GM13976 (cell line): Measurements from ENCODE around the gene CLIC5.
A peak's percentile ranks its signal among the peaks of the same experiment; 100 is the strongest.

Experiments
- DNase-seq: peaks from one replicate; pipeline ENCODE4 v3.0.0; 2012; ENCODE audit warnings: low spot score
- CTCF ChIP-seq: IDR thresholded peaks from 2 replicates; pipeline ENCODE4 v1.5.1; 2012; ENCODE audit warnings: borderline replicate concordance, mild to moderate bottlenecking; ENCODE audit not compliant: insufficient read depth; ENCODE audit errors: extremely low read depth, missing control alignments, control extremely low read depth
- in situ Hi-C: fragments of 300-500 bp; cut with MboI; formaldehyde crosslinking; loops from one replicate; pipeline ENCODE4 v1.12.0; 2022; ENCODE audit warnings: low sequenced_read_pairs, mixed read lengths, inconsistent platforms; ENCODE audit not compliant: unreplicated experiment

The CLIC5 gene

GRCh38 chr6:46025573-46025972, 9.9 kb upstream of the CLIC5 start:
- TF ChIP-seq CTCF: no peak
- no peak for DNase-seq
- in situ Hi-C loops: no loop called here

DNA sequence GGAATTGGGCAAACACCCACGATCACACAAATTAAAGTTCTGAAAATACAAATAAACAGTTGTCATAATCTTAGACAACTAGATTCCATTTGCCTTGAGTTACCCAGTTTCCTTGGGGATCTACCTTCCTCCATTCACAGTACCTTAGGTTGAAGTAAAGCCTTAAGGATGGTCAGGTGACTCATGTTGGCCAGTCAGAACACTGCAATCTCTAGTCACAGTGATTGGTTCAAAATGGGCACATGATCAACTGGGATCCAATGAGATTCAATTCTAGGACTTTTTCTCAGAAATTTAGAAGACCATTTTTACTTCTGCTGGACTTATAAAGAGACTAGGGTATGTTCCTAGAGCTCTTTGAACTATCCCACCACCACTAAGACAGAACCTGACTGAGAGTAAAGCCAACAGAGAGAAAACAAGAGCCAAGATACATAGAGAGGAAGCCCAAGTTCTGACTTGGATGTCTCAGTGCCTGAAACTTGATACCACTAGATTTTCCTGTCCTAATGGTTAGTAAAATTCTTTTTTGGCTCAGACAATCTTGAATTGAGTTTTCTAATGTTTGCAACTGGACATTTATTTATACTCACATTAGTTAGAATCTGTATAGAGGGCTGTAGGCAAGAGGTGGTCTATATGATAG, 8.6 kb upstream of the CLIC5 start:
- no peak for DNase-seq
- in situ Hi-C loops: no loop called here
- no peak for TF ChIP-seq CTCF

DNA sequence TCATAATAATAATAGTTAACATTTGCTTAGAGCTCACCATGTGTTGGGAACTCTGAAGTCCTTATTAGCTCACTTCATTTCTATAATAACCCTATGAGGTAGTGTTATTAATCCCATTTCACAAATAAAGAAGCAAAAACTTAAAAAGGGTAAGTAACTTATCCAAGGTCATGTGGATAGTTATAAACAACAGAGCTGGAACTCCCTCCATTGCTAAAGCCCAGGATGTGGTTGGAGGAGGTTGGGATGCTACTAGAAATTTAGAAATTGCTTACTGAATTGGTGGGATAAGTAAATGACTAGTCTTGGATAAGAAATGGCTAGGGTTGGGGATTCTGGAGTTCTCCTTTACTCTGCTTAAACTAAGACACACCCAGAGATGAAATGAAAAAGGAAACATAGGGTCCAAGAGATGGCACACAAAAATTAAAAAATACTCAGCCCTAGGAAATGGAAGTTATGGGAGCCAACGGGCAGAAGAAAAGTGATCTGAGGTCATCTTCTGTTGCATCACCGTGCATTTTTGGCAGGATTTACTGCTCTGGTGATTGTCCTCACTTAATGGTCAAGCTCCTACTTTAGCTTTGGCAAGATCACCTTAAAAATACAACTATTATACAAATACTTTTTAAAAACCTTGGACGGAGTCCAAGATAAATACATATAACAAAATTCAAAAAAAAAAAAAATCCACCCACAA, 7.7 kb upstream of the CLIC5 start:
- TF ChIP-seq CTCF: no peak
- DNase-seq: no peak
- in situ Hi-C loops: no loop called here

DNA sequence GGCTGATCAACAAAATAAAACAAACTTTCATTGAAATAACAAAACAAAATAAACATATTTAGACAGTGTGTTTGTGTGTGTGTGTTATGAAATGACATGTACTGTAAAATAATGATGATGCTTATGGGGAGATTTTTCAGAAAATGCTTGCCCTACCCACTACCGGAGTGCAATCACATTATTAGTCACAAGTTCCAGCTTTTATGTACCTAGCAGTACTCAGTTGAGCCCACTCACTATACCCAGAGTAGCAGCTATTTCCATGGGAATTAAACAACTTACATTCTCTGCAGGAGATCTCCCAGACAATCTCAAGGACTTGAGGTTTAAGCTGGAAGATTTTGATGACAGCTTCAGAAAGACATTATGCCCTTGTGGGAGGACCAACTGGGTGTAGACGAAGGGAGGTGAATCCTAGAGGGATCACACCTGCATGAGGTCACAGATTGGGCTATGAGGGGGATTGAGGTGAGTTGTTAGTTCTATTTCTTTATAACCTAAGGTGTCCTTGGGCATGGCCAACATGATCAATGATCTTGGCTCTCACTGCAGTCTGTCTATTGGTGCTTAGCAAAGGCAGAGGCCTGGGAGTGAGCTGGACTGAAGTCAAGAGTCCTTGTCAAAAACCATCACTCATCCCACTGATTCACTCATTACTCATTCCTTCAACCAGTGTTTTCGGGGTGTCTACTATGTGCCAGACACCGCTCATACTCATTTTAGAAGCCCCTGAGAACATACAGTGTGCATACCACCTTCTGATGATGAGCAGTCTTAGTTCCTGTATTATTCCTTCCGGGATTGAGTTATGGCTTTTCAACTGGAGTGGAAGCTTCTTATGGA, 6.7 kb upstream of the CLIC5 start:
- no peak for DNase-seq
- no peak for TF ChIP-seq CTCF
- in situ Hi-C loops: no loop called here

DNA sequence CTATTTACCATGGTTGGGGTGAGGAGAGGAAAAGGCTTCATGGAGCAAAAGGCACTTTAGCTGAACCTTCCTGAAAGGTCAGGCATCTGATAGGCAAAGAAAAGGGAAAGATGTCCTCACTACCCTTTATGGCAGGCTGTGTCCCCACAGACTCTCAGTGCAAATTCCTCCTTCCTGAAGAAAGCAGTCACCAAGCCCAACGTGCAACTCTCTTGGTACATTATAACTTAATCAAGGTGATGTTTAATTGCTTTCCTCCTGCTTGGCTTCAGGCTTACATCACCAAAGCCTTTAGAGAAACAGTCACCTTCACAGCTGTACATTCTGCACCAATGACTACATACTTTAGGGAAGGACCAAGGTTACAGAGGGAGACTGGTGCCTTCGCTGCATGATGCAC, 2.1 kb upstream of the CLIC5 start:
- in situ Hi-C loops: no loop called here
- DNase-seq: no peak
- no peak for TF ChIP-seq CTCF

DNA sequence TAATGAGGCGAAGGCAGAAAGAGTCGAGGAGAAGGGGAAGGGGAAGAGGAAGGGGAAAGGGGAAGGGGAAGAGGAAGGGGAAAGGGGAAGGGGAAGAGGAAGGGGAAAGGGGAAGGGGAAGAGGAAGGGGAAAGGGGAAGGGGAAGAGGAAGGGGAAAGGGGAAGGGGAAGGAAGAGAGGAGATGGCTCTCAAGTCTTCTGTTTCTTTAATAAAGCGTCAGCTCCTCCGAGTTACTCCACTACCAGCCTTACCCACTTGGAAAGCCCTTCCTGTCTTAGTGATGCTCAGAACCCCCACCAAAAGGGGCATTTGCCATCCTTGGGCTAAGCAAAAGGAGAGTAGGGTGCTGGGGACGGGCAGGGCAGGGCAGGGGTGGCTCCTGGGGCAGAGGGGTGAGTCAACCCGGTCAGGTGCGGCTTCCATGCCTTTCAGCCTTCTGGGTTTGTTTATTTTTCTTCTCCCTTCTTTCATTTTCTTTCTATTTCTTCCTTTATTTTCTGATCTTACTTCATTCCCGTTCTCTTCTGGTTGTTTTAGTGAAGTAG, 476 bp upstream of the CLIC5 start:
- in situ Hi-C loops: no loop called here
- DNase-seq: peak; percentile 31
- TF ChIP-seq CTCF: no peak
